ENCODE results near the gene OGT.
"Not testable (repeated sequence)": the region's sequence is repeated elsewhere in the genome, so short reads cannot be mapped to it uniquely, and the experiment has no call there.

The OGT gene

GRCh38 chrX:71510161-71510560 lies 22.7 kb upstream of the OGT start:
- Histone ChIP-seq H3K9ac (no peak overlapping the region), H3K4me3 (no peak overlapping the region), H3K4me1 (no peaks in the 10 kb centered on the region), H3K27ac (no peak overlapping the region), H3K36me3 (no peaks in the 10 kb centered on the region), H3K9me3 (peaks cover 13% of the 10 kb centered on the region; the same call in 1 of the 2 replicates), H3K27me3 (peaks cover 25% of the 10 kb centered on the region), H3K4me2 (no peak overlapping the region), H4K20me1 (no peaks in the 10 kb centered on the region)
- no peak for TF ChIP-seq Cebpa-rat (IDR thresholded peaks at IDR 0.05)

DNA sequence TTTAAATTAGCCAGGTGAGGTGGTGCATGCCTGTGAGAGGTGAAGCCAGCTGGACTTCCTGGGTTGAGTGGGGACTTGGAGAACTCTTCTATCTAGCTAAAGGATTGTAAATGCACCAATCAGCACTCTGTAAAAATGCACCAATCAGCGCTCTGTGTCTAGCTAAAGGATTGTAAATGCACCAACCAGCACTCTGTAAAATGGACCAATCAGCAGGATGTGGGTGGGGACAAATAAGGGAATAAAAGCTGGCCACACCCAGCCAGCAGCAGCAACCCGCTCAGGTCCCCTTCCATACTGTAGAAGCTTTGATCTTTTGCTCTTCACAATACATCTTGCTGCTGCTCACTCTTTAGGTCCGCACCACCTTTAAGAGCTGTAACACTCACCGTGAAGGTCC lies 19.2 kb upstream of the OGT start:
- Histone ChIP-seq H3K27me3 (peaks cover 29% of the 10 kb centered on the region), H3K9me3 (peaks cover 17% of the 10 kb centered on the region)
- not testable (repeated sequence) for H3K9ac ChIP-seq, H4K20me1 ChIP-seq, H3K4me3 ChIP-seq, H3K4me2 ChIP-seq, H3K4me1 ChIP-seq, H3K36me3 ChIP-seq, H3K27ac ChIP-seq

- no peaks in the 10 kb centered on the region for H3K4me1 ChIP-seq
- peaks cover 17% of the 10 kb centered on the region for H3K9me3 ChIP-seq
- no peak overlapping the region for H3K4me3 ChIP-seq
- no peak overlapping the region for H3K9ac ChIP-seq
- H3K27me3 ChIP-seq = peaks cover 29% of the 10 kb centered on the region
- no peak overlapping the region for H3K4me2 ChIP-seq
- H4K20me1 ChIP-seq = no peaks in the 10 kb centered on the region
- TF ChIP-seq Cebpa-rat (IDR thresholded peaks at IDR 0.05) = no peak
- H3K36me3 ChIP-seq = no peaks in the 10 kb centered on the region
- H3K27ac ChIP-seq = no peak overlapping the region
Measured at GRCh38 chrX:71514367-71515037, 18.4 kb upstream of the OGT start.

DNA sequence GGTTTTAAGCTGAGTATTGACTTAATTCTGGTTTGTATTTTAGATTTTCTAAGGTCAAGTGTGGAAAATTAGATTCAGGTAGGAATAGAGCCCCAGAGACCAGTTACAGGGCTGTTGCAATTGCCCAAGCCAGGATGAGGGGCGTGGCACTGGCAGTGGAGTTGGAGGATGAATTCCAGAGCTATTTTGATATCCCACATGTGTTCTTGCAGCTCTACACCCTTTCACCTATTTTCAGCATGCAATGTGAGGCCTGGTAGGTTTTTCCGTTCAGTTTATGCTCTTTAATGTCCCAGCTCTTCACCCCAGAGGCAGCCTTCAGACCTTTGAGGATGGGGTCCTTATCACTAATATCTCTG lies 17.9 kb upstream of the OGT start:
- H3K9me3 ChIP-seq = peaks cover 17% of the 10 kb centered on the region
- no peak overlapping the region for H3K27ac ChIP-seq
- H3K4me1 ChIP-seq = no peaks in the 10 kb centered on the region
- H3K4me2 ChIP-seq = no peak overlapping the region
- H3K9ac ChIP-seq = no peak overlapping the region
- H3K36me3 ChIP-seq = no peaks in the 10 kb centered on the region
- no peak for TF ChIP-seq Cebpa-rat (IDR thresholded peaks at IDR 0.05)
- peaks cover 29% of the 10 kb centered on the region for H3K27me3 ChIP-seq
- H3K4me3 ChIP-seq = no peak overlapping the region
- no peaks in the 10 kb centered on the region for H4K20me1 ChIP-seq

DNA sequence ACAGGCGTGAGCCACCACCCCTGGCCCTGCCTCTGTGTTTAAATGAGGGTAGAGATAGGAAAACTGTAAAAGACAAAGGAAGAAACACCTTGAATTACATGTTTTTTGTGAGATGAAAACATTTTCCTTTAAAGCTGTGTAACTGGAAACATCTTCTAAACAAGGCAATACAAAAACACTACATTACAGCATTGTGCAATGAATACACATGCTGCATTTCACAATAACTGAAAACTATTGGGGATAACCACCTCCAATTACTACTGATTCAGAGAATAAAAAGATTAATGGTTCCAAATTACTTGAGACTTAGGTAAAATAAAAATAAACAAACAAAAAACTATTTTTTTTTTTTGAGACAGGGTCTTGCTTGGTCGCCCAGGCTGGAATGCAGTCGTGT lies 7.6 kb upstream of the OGT start:
- TF ChIP-seq Cebpa-rat (IDR thresholded peaks at IDR 0.05) = no peak

DNA sequence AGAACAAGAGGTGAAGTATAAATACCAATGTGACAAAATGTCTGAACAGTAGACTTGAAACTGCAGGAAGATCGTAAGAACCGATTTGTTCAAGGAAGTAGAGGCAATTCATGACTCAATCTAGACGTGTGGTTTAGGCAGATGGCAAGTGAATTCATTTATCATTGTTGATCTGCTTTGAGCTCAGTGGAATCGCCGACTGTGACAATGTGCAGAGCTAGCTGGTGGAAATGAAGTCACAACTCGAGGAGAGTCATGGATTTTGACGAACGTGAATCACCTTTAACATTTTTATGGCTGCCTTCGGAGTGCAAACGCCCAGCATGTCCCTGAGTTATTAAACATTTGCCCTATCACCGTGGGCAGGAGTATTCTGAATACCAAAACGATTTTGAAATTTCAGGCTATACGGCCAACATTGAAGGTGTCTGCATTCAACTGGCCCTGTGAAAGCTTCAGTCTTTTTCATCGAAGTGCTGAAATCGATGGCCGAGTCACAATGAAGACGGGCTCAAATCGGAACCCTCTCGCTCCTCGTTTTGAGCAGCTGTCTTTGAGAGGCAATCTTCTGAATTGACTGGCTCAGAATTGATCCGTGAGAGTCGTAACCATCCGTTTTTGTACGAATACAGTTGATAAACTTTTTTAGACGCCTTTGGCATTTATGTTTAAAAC lies 689 bp upstream of the OGT start:
- H4K20me1 ChIP-seq = peaks cover 33% of the 10 kb centered on the region
- H3K27me3 ChIP-seq = peaks cover 36% of the 10 kb centered on the region
- peaks cover 18% of the 10 kb centered on the region; the same call in 1 of the 2 replicates for H3K4me1 ChIP-seq
- no peak for TF ChIP-seq Cebpa-rat (IDR thresholded peaks at IDR 0.05)
- H3K4me3 ChIP-seq = peak overlapping the region; percentile 81
- peaks cover 31% of the 10 kb centered on the region for H3K9me3 ChIP-seq
- peaks cover 1% of the 10 kb centered on the region; the same call in 1 of the 2 replicates for H3K36me3 ChIP-seq
- peak overlapping the region; percentile 97 for H3K9ac ChIP-seq
- H3K27ac ChIP-seq = peak overlapping the region; percentile 93
- peak overlapping the region; percentile 71 for H3K4me2 ChIP-seq

More for the DNA sequence above, 7.6 kb upstream of the OGT start:
- H3K27me3 ChIP-seq = peaks cover 29% of the 10 kb centered on the region; the same call in 1 of the 2 replicates
- no peak overlapping the region for H3K9ac ChIP-seq
- no peak overlapping the region for H3K27ac ChIP-seq
- H3K36me3 ChIP-seq = no peaks in the 10 kb centered on the region
- H3K4me2 ChIP-seq = no peak overlapping the region
- no peak overlapping the region for H3K4me3 ChIP-seq
- no peaks in the 10 kb centered on the region for H3K4me1 ChIP-seq
- peaks cover 20% of the 10 kb centered on the region for H3K9me3 ChIP-seq
- H4K20me1 ChIP-seq = no peaks in the 10 kb centered on the region

DNA sequence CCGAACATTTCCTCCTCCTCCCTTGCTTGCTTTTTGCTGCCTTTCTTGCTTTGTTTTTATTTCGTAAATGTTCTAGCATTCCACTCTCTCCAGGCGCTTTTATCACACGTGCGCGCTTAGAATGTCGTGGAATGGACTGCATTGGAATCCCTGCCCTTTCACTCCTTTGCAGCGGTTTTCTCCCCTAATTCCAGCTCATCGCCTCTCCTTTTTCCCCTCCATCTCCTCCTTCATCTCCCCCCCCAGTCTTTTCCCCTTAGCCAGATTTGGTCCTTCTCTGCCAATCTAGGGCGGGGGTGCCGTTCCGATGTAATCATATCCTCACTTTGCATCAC lies 579 bp downstream of the OGT start:
- Histone ChIP-seq H3K9ac (peak overlapping the region; percentile 97), H3K27ac (peak overlapping the region; percentile 93), H3K4me2 (peak overlapping the region; percentile 71), H3K36me3 (peaks cover 9% of the 10 kb centered on the region), H3K4me3 (peak overlapping the region; percentile 81), H3K9me3 (peaks cover 28% of the 10 kb centered on the region), H4K20me1 (peaks cover 46% of the 10 kb centered on the region), H3K27me3 (peaks cover 27% of the 10 kb centered on the region), H3K4me1 (peaks cover 18% of the 10 kb centered on the region; the same call in 1 of the 2 replicates)
- no peak for TF ChIP-seq Cebpa-rat (IDR thresholded peaks at IDR 0.05)

- Histone ChIP-seq H3K4me3 (peak overlapping the region; percentile 81), H3K27ac (peak overlapping the region; percentile 93), H3K27me3 (peaks cover 27% of the 10 kb centered on the region), H3K36me3 (peaks cover 9% of the 10 kb centered on the region), H4K20me1 (peaks cover 51% of the 10 kb centered on the region), H3K4me1 (peaks cover 18% of the 10 kb centered on the region; the same call in 1 of the 2 replicates), H3K9ac (peak overlapping the region; percentile 97), H3K4me2 (peak overlapping the region; percentile 71), H3K9me3 (peaks cover 23% of the 10 kb centered on the region)
- TF ChIP-seq Cebpa-rat (IDR thresholded peaks at IDR 0.05) = no peak
Measured at GRCh38 chrX:71533851-71534561, 1.1 kb downstream of the OGT start.

DNA sequence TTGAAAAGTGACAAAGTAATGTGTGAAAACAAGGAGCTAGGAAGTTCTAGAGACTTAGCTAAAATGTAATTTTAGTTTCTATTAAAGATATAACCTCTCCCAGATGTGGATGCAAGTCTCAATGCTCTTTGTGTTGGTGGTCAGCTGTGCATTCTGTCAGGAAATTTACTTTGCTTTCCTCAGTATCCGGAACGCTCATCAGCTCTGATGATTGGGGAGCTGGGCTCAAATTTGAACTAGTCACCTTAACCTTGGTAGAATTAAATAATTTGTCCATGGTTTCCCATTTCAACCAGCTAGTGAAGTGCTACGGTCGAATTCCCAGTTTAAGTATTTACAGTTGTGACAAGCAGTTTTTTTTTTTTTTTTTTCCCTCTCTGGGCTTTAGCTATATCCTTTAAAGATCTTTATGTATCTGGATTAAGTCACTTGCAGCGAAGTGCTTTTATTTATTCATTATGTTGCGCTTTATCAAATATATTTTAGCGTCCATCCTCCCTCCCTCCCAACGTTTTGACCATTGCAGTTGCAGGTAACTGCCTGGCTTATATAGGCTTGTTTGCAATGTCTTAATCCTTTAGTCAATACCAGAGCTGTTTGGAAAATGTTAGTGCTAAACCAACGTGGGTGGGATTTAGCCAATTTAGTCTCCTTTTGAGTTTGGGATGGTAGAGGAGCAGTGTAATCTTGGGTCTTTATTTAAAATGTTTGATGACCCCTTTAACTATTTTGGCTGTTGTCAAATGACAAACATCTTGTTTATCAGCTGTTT lies 2.1 kb downstream of the OGT start:
- H3K36me3 ChIP-seq = peaks cover 17% of the 10 kb centered on the region
- no peak for TF ChIP-seq Cebpa-rat (IDR thresholded peaks at IDR 0.05)

More for the DNA sequence above, 2.1 kb downstream of the OGT start:
- Histone ChIP-seq H3K9ac (peak overlapping the region; percentile 97), H3K4me1 (peaks cover 25% of the 10 kb centered on the region), H3K4me3 (peak overlapping the region; percentile 81), H3K9me3 (peaks cover 14% of the 10 kb centered on the region; the same call in 1 of the 2 replicates), H3K27me3 (peaks cover 32% of the 10 kb centered on the region), H3K4me2 (peak overlapping the region; percentile 71), H4K20me1 (peaks cover 61% of the 10 kb centered on the region), H3K27ac (peak overlapping the region; percentile 93; the same call in 1 of the 2 replicates)

Measured in BLaER1 (cell line).